HepG2 (cell line): ENCODE data around the gene EVA1A. TPM values are rescaled to one million over a fixed set of nuclear protein-coding genes. Genes with fewer than 3 reads are reported as not detected.

Source experiments
- ATAC-seq: fragments of 200-7000 bp; cut with Tn5 transposase; 3 replicates; pipeline ENCODE4 v1.9.1; 2020; ENCODE audit warnings: mild to moderate bottlenecking, moderate library complexity
- BruUV-seq: library from RNA; stranded (reverse); fragments of 400-500 nt; replicated peaks from 2 replicates; lab custom pipeline; 2021; lab: Mats Ljungman, UMichigan
- CTCF ChIA-PET: fragments of 300-600 bp; formaldehyde crosslinking; extraction: SDS; loops from one replicate; lab custom pipeline; 2021; ENCODE audit warnings: low total read pairs, inconsistent platforms, low intra/inter-chr PET ratio; lab: Yijun Ruan, JAX
- POLR2A ChIA-PET: fragments of 350-600 bp; sonication (Branson Sonifier 250); formaldehyde crosslinking; loops from one replicate; lab custom pipeline; 2020; ENCODE audit warnings: antibody characterized with exemption, inconsistent platforms; lab: Yijun Ruan, JAX
- DNase-seq: peaks from one replicate; pipeline ENCODE4 v3.0.0-alpha.2; 2015; ENCODE audit warnings: low spot score
- FAIRE-seq: peaks from 3 replicates; lab custom pipeline; 2011; peaks lifted over from hg19 to GRCh38; lab: Jason Lieb, UNC
- H2AFZ ChIP-seq: one replicate; pipeline ENCODE4 v1.6.1; 2011; ENCODE audit warnings: low read length, inconsistent platforms
- H3K27ac ChIP-seq: fragments of 300-600 bp; 3 replicates; pipeline ENCODE4 v1.8.0; 2011; ENCODE audit warnings: mixed run types, mild to moderate bottlenecking, mixed read lengths, low read length, inconsistent platforms; ENCODE audit not compliant: insufficient read depth; ENCODE audit errors: extremely low read length
- H3K27me3 ChIP-seq, 2 experiments: fragments of 200-600 bp in 1 of 2; 2 replicates in 1 of 2; 3 replicates in 1 of 2; pipeline versions ENCODE4 v1.6.0 to v1.8.0; 2011; ENCODE audit warnings: low read length in 2 of 2, mild to moderate bottlenecking in 2 of 2, moderate library complexity in 2 of 2, inconsistent platforms in 1 of 2; ENCODE audit not compliant: insufficient read depth in 2 of 2, control insufficient read depth in 1 of 2
- H3K36me3 ChIP-seq, 2 experiments: fragments of 200-600 bp in 1 of 2; replicated peaks in 1 of 2; 2 replicates in 1 of 2; 3 replicates in 1 of 2; pipeline versions ENCODE4 v1.5.1 to v1.8.0; 2011; ENCODE audit warnings: low read length in 2 of 2, inconsistent platforms in 1 of 2; ENCODE audit not compliant: insufficient read depth in 2 of 2, control insufficient read depth in 1 of 2
- H3K4me1 ChIP-seq: 2 replicates; pipeline ENCODE4 v1.5.1; 2012; ENCODE audit warnings: low read length, inconsistent platforms; ENCODE audit not compliant: insufficient read depth
- H3K4me2 ChIP-seq: 2 replicates; pipeline ENCODE4 v1.6.0; 2011; ENCODE audit warnings: low read depth, low read length, inconsistent platforms
- H3K4me3 ChIP-seq, 3 experiments: fragments of 200-600 bp in 1 of 3; sonication (generic), shearing (Covaris generic) in 1 of 3; replicated peaks in 1 of 3; 2 replicates each; pipeline ENCODE4 v1.5.1; 2011 to 2016; ENCODE audit warnings: low read length in 3 of 3, inconsistent platforms in 2 of 3, low read depth in 2 of 3, mild to moderate bottlenecking in 2 of 3, control low read depth in 1 of 3, mixed read lengths in 1 of 3; ENCODE audit not compliant: insufficient read depth in 1 of 3
- H3K79me2 ChIP-seq: one replicate; pipeline ENCODE4 v1.6.1; 2011; ENCODE audit warnings: low read length, inconsistent platforms; ENCODE audit not compliant: insufficient read depth
- H3K9ac ChIP-seq: 2 replicates; pipeline ENCODE4 v1.6.0; 2011; ENCODE audit warnings: mild to moderate bottlenecking, low read depth, low read length, inconsistent platforms; ENCODE audit not compliant: insufficient read depth
- H3K9me3 ChIP-seq: 2 replicates; pipeline ENCODE4 v1.5.1; 2012; ENCODE audit warnings: mild to moderate bottlenecking, low read length
- H4K20me1 ChIP-seq: 2 replicates; pipeline ENCODE4 v1.6.0; 2011; ENCODE audit warnings: inconsistent platforms, mild to moderate bottlenecking, low read length, moderate library complexity; ENCODE audit not compliant: insufficient read depth
- CBX2 ChIP-seq, 2 experiments: fragments of 200-600 bp in 1 of 2; sonication (generic); formaldehyde crosslinking in 1 of 2; IDR thresholded peaks; 2 replicates each; pipeline versions ENCODE4 v1.7.0 to v1.8.1; 2018 to 2022; ENCODE audit warnings: low read depth in 2 of 2, low read length in 1 of 2, mild to moderate bottlenecking in 1 of 2, missing genetic modification reagents in 1 of 2
- DNMT1 ChIP-seq: sonication (generic); formaldehyde crosslinking; IDR thresholded peaks from 2 replicates; pipeline ENCODE4 v1.5.1; 2020; ENCODE audit warnings: mild to moderate bottlenecking, missing genetic modification reagents
- GTF2F1 ChIP-seq: fragments of 150-350 bp; IDR thresholded peaks from 2 replicates; pipeline ENCODE4 v1.6.1; 2014; ENCODE audit warnings: low read length
- HDAC1 ChIP-seq: sonication (generic); formaldehyde crosslinking; IDR thresholded peaks from 2 replicates; pipeline ENCODE4 v1.5.1; 2020; ENCODE audit warnings: mild to moderate bottlenecking, missing genetic modification reagents
- MAFG ChIP-seq: sonication (generic); formaldehyde crosslinking; IDR thresholded peaks from 2 replicates; pipeline ENCODE4 v1.5.1; 2020; ENCODE audit warnings: mild to moderate bottlenecking, missing genetic modification reagents
- MIER3 ChIP-seq: IDR thresholded peaks from 2 replicates; pipeline ENCODE4 v1.6.1; 2016; ENCODE audit warnings: missing compliant biosample characterization, borderline replicate concordance
- NFE2L1 ChIP-seq: sonication (generic); formaldehyde crosslinking; IDR thresholded peaks from 2 replicates; pipeline ENCODE4 v1.4.0; 2020; ENCODE audit warnings: missing genetic modification reagents, mild to moderate bottlenecking, borderline replicate concordance
- PRMT3 ChIP-seq: sonication (generic); formaldehyde crosslinking; IDR thresholded peaks from 2 replicates; pipeline ENCODE4 v1.8.1; 2022; ENCODE audit warnings: low read depth, mild to moderate bottlenecking, moderate library complexity, missing genetic modification reagents, borderline replicate concordance
- SMARCC2 ChIP-seq: fragments of 450-650 bp; IDR thresholded peaks from 2 replicates; pipeline ENCODE4 v1.6.1; 2017; ENCODE audit warnings: antibody characterized with exemption, mild to moderate bottlenecking
- SOX6 ChIP-seq, 2 experiments: fragments of 450-650 bp in 1 of 2; sonication (generic) in 1 of 2; formaldehyde crosslinking in 1 of 2; IDR thresholded peaks; 2 replicates each; pipeline versions ENCODE4 v1.4.0 to v1.6.1; 2017 to 2020; ENCODE audit warnings: antibody characterized with exemption in 1 of 2, mild to moderate bottlenecking in 1 of 2, missing genetic modification reagents in 1 of 2
- SUZ12 ChIP-seq: fragments of 150-350 bp; IDR thresholded peaks from 2 replicates; pipeline ENCODE4 v1.6.1; 2014; ENCODE audit warnings: low read depth, low read length
- ZBTB43 ChIP-seq: sonication (generic); formaldehyde crosslinking; conservative IDR thresholded peaks from 2 replicates; pipeline ENCODE4 v1.4.0; 2020; ENCODE audit warnings: missing genetic modification reagents
- ZNF256 ChIP-seq: sonication (generic); formaldehyde crosslinking; conservative IDR thresholded peaks from 2 replicates; pipeline ENCODE4 v1.4.0; 2020; ENCODE audit warnings: missing genetic modification reagents
- ZNF547 ChIP-seq: sonication (generic); formaldehyde crosslinking; IDR thresholded peaks from 2 replicates; pipeline ENCODE4 v1.5.1; 2020; ENCODE audit warnings: mild to moderate bottlenecking, missing genetic modification reagents
- ZNF556 ChIP-seq: sonication (generic); formaldehyde crosslinking; IDR thresholded peaks from 2 replicates; pipeline ENCODE4 v1.4.0; 2020; ENCODE audit warnings: mild to moderate bottlenecking, missing genetic modification reagents, borderline replicate concordance
- ZNF790 ChIP-seq: sonication (generic); formaldehyde crosslinking; IDR thresholded peaks from 2 replicates; pipeline ENCODE4 v1.8.0; 2022; ENCODE audit warnings: missing genetic modification reagents, mild to moderate bottlenecking, borderline replicate concordance
- ZNF841 ChIP-seq: sonication (generic); formaldehyde crosslinking; IDR thresholded peaks from 2 replicates; pipeline ENCODE4 v1.8.1; 2023; ENCODE audit warnings: missing genetic modification reagents, borderline replicate concordance
- ZUFSP ChIP-seq: sonication (generic); formaldehyde crosslinking; IDR thresholded peaks from 2 replicates; pipeline ENCODE4 v1.9.0; 2021; ENCODE audit warnings: missing genetic modification reagents, mild to moderate bottlenecking, borderline replicate concordance
- WGBS: methylation state at CpG from one replicate; pipeline ENCODE4 v1.1.6; 2017; ENCODE audit warnings: low lambda C conversion rate; 5-methylcytosine and 5-hydroxymethylcytosine counted together
- in situ Hi-C: cut with HindIII; loops from 2 replicates; pipeline ENCODE4 v1.10.0; 2017; ENCODE audit warnings: low pct_unique_long_range_greater_than_20kb; ENCODE audit not compliant: extremely low pct_ligation_motif_present
- intact Hi-C: fragments of 100-400 bp; cut with micrococcal nuclease; formaldehyde crosslinking; loops from one replicate; pipeline ENCODE4 v1.10.0; 2022; ENCODE audit not compliant: unreplicated experiment
- polyA plus RNA-seq, 8 experiments: library from polyadenylated mRNA; depleted of rRNA in 3 of 8; stranded (reverse) in 7 of 8; unstranded in 1 of 8; fragments of >200 nt; fragmentation: Illumina TruSeq in 4 of 8; extraction: Trizol in 4 of 8; gene quantifications; 2 replicates each; pipeline versions ENCODE4 v1.2.1 to v1.2.3, GENCODE V29; 2011 to 2016; ENCODE audit warnings: low read depth in 4 of 8, missing spikeins in 1 of 8, mixed read lengths in 1 of 8; ENCODE audit not compliant: insufficient read depth in 1 of 8
- total RNA-seq, 5 experiments: library from RNA; depleted of rRNA; stranded (reverse); fragments of >200 nt; fragmentation: Illumina TruSeq; extraction: Trizol; gene quantifications; 2 replicates each; pipeline ENCODE4 v1.2.3, GENCODE V29; 2016; ENCODE audit warnings: low read depth in 1 of 5
- TF ChIP-seq, protein P1 (sequence below): sonication (generic); formaldehyde crosslinking; IDR thresholded peaks from 2 replicates; pipeline ENCODE4 v1.4.0; 2020; ENCODE audit warnings: missing genetic modification reagents, borderline replicate concordance

EVA1A gene
- total and polyA plus RNA-seq, 2 of the 13 experiments (the other 11 are each of a cell fraction or from before 2014, with no cell fraction given) = 57.5 to 57.8 TPM

DNA sequence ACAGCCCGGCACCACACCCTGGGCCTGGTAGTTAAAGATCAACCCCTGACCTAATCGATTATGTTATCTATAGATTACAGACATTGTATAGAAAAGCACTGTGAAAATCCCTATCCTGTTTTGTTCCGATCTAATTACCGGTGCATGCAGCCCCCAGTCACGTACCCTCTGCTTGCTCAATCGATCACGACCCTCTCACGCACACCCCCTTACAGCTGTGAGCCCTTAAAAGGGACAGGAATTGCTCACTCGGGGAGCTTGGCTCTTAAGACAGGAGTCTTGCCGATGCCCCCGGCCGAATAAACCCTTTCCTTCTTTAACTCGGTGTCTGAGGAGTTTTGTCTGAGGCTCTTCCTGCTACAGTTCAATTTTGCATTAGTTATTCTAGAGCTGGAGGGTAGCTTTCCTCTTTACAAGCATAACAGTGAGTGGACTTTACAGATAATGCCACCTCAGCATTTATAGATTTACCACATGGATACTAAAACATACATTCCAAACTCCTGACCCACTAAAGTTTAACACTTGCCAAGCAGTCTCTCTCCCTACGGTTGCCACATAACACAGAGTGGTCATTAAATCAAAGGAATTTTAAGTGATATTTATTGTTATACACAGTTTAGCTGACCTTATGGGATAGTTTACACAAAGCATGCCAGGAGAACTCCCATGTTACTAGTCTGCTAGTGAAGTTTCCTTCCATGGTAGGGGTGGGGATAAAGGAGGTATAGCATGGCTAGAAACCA is 101.0 kb downstream of the EVA1A start (continued):
- no peak for TF ChIP-seq ZUFSP (CRISPR knock-in tag)
- no peak for TF ChIP-seq SOX6 (IDR thresholded peaks at IDR 0.05)
- 0 out of 2 replicates have a peak, but pooled peaks have one; percentile 26 for TF ChIP-seq SOX6 (CRISPR knock-in tag; IDR thresholded peaks at IDR 0.05)
- TF ChIP-seq NFE2L1 = no peak
- no peak for TF ChIP-seq ZNF790 (CRISPR knock-in tag)
- no peak for TF ChIP-seq DNMT1 (CRISPR knock-in tag)
- TF ChIP-seq GTF2F1 = no peak
- no peak for TF ChIP-seq PRMT3 (CRISPR knock-in tag)
- peak; percentile 56; the same call in 1 of the 2 replicates for TF ChIP-seq MAFG (CRISPR knock-in tag)
- no peak for TF ChIP-seq ZBTB43 (CRISPR knock-in tag)
- TF ChIP-seq, all 625 proteins: peak for 9

DNA sequence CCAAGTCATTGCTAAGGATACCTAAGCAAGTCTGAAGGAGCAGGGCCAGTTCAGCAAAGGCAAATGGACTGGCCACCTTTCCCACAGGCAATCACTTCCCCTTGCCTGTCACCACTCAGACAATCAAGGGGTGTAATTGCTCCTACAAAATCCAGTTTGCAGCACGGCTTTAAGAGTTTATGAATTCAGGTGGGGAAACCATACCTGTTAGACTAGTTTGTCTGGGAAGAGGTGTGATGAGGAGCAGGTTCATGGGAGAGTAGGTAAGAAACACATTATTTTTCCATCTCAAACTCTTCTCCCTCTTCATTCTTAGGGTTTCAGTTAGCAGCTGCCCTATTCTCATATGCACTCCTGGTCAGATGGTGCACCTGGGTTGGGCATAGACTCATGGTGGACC is 102.5 kb downstream of the EVA1A start:
- ATAC-seq (no peak), FAIRE-seq (no peak), DNase-seq (no peak)
- Histone ChIP-seq H3K9me3 (no peaks in the 10 kb centered on the region), H3K4me3 (no peak overlapping the region), H3K27ac (no peak overlapping the region), H3K9ac (no peak overlapping the region), H3K79me2 (no peaks in the 10 kb centered on the region), H4K20me1 (no peaks in the 10 kb centered on the region), H3K27me3 (no peaks in the 10 kb centered on the region), H3K4me2 (no peak overlapping the region), H3K36me3 (no peaks in the 10 kb centered on the region), H2AFZ (no peak overlapping the region), H3K4me1 (peaks cover 16% of the 10 kb centered on the region; the same call in 1 of the 2 replicates)
- CTCF ChIA-PET = no interaction called here
- in situ Hi-C loops (no loop called here), intact Hi-C loops (no loop called here)
- 81% methylated on average over 1 of the region's 1 CpG for WGBS
- POLR2A ChIA-PET = no interaction called here
- BruUV-seq = no TSS peak
- TF ChIP-seq SUZ12 (no peak), ZNF547 (CRISPR knock-in tag) (no peak), MIER3 (CRISPR knock-in tag) (no peak), ZNF841 (CRISPR knock-in tag) (no peak), ZNF556 (CRISPR knock-in tag) (no peak), ZNF256 (CRISPR knock-in tag) (no peak), SMARCC2 (no peak), CBX2 (IDR thresholded peaks at IDR 0.05; ENCODE audit: low read depth, low read length) (no peak), CBX2 (CRISPR knock-in tag; IDR thresholded peaks at IDR 0.05; ENCODE audit: low read depth) (no peak), HDAC1 (no peak)
- TF ChIP-seq, protein P1, sequence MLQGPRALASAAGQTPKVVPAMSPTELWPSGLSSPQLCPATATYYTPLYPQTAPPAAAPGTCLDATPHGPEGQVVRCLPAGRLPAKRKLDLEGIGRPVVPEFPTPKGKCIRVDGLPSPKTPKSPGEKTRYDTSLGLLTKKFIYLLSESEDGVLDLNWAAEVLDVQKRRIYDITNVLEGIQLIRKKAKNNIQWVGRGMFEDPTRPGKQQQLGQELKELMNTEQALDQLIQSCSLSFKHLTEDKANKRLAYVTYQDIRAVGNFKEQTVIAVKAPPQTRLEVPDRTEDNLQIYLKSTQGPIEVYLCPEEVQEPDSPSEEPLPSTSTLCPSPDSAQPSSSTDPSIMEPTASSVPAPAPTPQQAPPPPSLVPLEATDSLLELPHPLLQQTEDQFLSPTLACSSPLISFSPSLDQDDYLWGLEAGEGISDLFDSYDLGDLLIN = no peak
